Prostate gland (tissue), 2 donors: ENCODE data around the gene RPL37.

Experiments
- CTCF ChIP-seq, 4 experiments: fragments of 200-600 bp in 2 of 4; fragments of 450-650 bp in 2 of 4; sonication (generic) in 2 of 4; IDR thresholded peaks; 1 replicate in 3 of 4; 2 replicates in 1 of 4; pipeline ENCODE4 v1.5.1; 2016 to 2019; ENCODE audit warnings: antibody characterized with exemption in 4 of 4, mild to moderate bottlenecking in 2 of 4, moderate library complexity in 2 of 4
- POLR2A ChIP-seq: fragments of 450-650 bp; IDR thresholded peaks from one replicate; pipeline ENCODE4 v1.6.1; 2016; ENCODE audit warnings: antibody characterized with exemption, mild to moderate bottlenecking
- POLR2AphosphoS5 ChIP-seq: sonication (generic); formaldehyde crosslinking; IDR thresholded peaks from one replicate; pipeline ENCODE4 v1.6.1; 2017; ENCODE audit warnings: antibody characterized with exemption

- TF ChIP-seq POLR2A (no peak), CTCF (IDR thresholded peaks at IDR 0.05) (no peak), POLR2AphosphoS5 (no peak)
Observed at GRCh38 chr5:40780858-40781257, 54.2 kb downstream of the RPL37 start.
